DMS153 treated with DMSO at 0.1 percent for 48 hours (cell line): Measurements from ENCODE around the gene YIPF6.
"Not testable (repeated sequence)": the region's sequence is repeated elsewhere in the genome, so short reads cannot be mapped to it uniquely, and the experiment has no call there.

Source experiments
- DNase-seq: peaks from one replicate; lab custom pipeline; 2025; ENCODE audit not compliant: unreplicated experiment; lab: John Stamatoyannopoulos, UW

YIPF6 gene

DNA sequence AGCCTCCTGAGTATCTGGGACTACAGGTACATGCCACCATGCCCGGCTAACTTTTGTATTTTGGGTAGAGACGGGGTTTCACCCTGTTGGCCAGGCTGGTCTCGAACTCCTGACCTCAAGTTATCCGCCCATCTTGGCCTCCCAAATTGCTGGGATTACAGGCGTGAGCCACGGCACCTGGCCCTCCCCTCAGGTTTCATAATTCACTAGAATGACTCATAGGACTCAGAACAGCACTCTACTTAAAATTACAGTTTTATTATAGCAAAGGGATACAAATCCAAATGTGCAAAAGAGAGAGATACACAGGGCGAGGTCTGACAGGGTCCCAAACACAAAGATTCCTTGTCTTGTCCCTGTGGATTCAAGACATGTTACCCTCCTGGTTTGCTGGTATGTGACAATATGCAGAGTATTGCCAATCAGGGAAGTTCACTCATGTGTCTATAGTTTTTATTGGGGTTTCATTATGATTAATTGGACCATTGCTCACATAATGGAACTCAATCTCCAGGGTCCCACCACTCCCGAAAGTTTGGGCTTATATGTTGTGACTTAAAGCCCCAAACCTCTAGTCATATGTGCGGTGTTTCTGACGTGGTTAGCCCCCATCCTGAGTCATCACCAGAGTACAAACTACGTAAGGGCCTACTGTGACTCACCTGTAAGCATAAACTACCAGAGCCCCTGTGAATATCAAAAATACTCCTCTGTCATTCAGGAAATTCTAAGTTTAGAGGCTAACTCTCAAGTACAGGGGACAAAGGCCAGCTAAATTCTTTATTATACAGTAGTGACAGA lies 5.2 kb downstream of the YIPF6 start:
- DNase-seq = no peak

DNA sequence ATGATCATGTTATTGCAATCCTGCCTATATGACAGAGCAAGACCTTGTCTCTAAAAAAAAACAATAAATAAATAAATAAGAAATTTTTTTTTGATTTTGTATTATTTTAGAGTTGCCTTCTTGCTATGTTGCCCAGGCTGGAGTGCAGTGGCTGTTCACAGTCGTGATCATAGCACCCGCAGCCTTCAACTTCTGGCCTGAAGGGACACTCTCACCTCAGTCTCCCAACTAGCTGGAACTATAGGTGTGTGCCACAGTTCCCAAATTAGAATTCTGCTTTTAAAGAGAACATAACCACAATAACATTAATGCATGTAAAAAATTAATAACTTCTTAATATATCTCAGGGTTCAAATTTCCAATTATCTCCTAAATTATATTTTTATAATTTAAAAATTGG lies 7.8 kb downstream of the YIPF6 start:
- no peak for DNase-seq

DNA sequence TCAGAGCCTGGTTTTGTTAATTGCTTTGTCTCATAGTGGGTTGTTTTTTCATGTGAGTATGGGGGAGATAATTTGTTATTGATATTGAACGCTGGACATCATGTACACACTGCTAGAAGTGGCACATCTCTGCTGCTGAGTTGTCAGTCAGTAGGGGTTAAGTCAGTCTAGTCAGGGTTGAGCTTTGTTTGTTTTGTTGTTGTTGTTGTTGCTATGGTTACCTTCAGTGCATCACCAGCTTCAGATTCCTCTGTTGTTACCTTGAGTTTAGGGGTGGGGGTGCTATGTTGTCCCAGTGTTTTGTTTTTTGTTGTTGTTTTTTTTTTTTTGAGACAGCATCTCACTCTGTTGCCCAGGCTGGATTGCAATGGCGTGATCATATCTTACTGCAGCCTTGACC lies 9.9 kb downstream of the YIPF6 start:
- no peak for DNase-seq

DNA sequence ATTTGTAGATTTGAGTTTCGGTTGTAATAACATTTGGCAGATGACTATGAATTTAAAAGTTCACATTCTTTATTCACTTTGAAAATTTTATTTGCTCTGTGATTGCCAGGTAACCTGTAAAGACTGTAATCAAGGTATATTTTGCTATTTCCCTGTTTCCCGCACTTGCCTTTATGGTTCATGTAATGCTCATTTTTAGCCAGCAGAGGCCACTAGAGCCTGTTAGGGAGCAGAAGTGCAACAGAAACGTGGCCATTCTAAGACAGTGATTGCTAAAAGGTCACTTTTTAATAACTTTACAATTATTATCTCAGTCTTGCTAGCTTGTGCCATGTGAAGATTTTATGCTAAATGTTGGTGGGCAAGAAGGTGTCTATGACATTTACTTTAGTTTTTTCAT lies 12.4 kb downstream of the YIPF6 start:
- DNase-seq = no peak

DNA sequence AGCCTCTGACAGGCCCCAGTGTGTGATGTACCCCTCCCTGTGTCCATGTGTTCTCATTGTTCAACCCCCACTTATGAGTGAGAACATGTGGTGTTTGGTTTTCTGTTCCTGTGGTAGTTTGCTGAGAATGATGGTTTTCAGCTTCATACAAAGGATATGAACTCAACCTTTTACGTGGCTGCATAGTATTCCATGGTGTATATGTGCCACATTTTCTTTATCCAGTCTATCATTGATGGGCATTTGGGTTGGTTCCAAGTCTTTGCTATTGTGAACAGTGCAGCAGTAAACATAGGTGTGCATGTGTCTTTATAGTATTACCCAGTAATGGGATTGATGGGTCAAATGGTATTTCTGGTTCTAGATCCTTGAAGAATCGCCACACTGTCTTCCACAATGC lies 25.8 kb downstream of the YIPF6 start:
- DNase-seq = not testable (repeated sequence)

DNA sequence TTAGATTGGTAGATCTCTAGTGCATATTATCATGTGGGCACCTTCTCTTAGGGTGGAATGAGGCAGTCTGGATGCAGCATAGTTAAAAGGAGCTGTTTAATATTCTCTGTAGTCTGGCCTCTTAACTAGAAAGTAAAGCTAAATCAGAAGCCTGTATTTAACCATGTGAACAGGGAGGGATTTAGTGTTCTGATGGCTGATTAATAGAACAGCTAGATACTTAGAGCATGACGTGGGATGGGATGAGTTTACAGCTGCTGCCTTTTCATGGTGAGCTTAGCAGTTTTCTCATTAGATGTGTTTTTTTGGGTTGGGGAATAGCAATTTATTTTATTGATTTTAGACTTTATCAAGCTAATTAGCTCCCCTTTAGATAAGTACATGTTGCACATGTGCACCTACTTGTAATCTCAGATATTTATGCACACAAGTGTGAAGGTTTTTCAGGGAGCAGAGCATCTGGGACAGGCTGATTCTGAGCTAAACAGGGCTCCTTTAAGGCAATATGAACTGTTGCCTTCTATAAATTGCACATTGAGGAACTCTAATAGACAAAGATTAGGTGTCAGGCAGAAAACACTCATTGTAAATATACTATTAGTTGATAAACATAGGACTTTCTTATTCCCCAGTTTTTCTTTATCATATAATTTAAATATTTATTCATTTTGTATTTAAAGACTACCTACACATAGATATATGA lies 34.1 kb downstream of the YIPF6 start:
- DNase-seq = no peak

DNA sequence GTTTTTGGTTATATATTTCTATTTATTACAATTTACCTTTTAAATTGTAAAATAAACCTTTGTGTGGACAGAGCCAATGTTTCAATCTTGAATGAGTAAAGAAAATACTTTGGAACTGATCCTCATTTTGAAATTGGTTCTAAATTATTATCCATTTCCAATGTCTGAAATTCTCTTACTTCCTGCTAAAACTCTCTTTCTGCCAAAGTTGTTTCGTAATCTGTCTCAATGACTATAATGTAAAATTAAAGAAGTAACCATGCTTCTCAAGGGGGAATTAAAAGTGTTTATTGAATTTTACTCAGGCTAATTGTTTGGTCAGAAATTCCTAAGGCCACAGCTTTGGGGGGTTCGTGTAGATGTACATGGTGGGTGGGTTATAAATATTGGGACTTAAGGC lies 34.8 kb downstream of the YIPF6 start:
- DNase-seq = no peak

DNA sequence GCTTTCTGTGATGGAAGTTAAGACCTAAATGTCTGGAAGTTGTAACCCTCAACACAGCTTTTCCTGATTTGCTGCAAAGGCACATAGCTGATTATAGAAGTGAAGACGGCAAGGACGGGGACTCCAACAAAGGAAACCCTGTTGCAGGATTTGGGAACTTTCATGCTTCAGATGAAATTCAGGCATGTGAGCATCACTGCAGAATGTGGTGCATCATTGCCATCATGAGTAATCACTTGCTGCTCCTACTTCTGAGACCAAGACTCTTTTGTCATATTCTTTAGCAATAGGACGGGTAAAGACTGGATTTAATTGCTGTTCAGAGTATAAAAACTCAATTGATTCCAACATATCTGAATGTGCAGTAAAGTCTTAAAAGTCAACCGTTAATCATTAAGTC lies 35.8 kb downstream of the YIPF6 start:
- DNase-seq = no peak

DNA sequence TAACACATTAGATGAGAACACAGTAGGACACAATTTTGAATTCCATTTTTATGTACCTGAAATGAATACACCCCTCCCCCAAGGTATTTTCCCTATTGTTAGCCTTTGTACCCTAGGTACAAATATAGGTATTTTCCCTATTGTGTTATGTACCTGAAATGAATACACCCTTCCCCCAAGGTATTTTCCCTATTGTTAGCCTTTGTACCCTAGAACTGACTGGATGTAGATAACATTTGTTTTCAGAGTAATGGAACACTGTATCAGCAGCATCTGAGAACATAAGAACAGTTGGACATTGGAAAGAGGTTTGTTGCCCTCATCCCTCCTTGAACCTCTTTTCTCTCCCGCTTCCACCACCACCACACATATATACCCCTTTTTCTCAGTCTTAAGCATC lies 37.6 kb downstream of the YIPF6 start:
- DNase-seq = no peak

DNA sequence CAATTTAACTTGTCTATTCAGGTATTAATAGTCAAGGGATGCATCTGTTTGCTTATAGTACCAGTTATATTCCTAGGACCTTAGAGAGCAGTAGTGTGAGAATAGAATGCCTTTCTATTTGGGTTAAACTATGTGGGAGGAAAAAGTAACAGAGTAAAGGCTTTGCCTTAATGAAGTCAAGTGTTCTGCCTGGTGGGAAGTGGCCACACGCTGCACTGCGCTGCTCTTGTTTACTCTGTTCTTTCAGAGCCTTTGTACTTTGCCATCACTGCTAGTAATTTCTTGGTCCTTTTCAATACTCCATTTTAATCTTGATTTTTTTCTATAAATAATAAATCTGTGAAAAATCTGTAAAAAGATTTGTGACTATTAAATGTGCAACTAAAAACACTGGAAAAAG lies 38.0 kb downstream of the YIPF6 start:
- DNase-seq = no peak

DNA sequence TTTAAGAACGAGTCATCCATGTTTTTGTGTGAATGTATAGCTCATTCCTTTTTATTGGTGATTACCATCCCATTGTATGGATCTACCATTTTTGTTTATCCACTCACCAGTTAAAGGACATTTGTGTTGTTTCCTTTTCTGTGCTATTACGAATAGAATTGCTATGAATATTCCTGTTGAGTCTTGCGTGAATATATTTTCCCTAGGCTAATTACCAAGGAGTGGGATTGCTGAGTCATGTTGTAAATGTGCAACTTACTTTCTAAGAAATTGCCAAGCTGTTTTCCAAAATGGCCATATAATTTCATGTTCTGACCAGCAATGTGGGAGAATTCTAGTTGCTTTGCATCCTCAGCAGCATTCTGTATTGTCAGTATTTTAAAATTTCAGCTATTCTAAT lies 51.3 kb downstream of the YIPF6 start:
- no peak for DNase-seq

DNA sequence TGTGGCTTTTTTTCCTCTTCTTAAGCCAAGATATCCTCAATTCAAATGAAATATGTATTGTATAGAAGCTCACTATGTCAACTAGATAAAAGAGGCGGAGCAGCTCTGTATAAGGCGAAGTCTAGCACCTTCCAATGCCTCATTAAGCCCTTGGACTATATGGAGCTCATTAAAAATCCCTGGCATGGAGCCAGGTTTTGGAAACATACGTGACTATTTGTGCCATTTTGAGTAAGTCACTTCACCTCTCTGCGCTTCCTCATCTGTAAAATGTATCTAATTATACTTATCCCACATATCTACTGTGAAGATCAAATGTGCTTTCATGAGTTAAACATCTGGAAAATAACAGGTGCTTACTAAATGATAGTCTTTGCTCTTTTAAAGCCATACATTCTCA lies 57.2 kb downstream of the YIPF6 start:
- no peak for DNase-seq

DNA sequence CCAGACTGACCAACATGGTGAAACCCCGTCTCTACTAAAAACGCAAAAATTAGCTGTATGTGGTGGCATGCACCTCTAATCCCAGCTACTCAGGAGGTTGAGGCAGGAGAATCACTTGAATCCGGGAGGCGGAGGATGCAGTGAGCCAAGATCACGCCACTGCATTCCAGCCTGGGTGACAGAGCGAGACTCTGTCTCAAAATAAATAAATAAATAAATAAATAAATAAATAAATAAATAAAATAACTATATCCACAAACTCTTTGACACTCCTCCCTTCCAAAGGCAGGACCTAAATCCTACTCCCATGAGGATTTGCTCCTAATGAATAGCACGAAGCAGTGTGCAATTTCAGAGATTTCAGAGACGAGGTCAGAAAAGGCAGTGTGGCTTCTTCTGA lies 58.3 kb downstream of the YIPF6 start:
- DNase-seq = not testable (repeated sequence)

DNA sequence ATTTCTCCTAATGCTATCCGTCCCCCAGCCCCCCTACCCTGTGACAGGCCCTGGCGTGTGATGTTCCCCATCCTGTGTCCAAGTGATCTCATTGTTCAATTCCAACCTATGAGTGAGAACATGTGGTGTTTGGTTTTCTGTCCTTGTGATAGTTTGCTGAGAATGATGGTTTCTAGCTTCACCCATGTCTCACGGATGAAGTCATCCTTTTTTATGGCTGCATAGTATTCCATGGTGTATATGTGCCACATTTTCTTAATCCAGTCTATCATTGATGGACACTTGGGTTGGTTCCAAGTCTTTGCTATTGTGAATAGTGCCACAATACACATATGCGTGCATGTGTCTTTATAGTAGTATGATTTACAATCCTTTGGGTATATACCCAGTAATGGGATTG lies 61.1 kb downstream of the YIPF6 start:
- DNase-seq = not testable (repeated sequence)

DNA sequence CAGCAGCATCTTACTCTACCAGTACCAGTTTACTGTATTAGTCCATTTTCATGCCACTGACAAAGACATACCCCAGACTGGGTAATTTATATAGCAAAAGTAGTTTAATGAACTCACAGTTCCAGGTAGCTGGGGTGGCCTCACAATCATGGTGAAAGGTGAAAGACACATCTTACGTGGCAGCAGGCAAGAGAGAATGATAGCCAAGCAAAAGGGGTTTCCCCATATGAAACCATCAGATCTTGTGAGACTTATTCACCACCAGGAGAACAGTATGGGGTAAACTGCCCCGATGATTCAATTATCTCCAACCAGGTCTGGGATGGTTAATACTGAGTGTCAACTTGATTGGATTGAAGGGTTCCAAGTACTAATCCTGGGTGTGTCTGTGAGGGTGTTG lies 69.3 kb downstream of the YIPF6 start:
- no peak for DNase-seq

DNA sequence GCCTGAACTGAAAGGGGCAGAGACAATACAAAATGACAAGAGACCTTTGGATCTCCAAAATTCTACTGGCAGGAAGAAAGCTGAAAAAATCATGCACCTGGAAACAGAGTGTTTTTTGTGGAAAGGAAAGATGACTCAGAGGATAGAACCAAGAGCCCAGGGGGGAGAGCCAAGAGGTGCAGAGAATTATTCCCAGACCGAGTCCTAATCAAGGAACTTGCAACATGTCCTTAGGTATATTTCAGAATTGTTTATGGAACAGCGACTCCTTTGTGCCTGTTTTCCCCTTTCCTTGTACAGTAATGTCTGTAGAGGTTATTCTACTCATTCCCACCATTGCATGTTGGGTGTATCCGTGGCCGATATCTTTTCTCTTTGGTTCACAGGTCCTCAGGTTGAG lies 71.7 kb downstream of the YIPF6 start:
- DNase-seq = no peak

DNA sequence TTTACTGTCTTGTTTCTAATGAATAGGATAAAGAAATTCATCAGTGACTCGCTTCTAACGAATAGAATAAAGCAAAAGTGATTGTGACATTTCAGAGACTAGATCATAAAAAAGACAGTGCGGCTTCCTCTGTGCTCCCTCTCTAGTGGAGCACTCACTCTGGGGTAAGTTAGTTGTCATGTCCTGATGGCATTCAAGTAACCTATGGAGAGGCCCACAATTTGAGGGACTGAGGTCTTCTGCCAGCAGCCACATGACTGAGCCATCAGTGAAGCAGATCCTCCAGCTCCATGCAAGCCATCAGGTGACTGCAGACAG lies 72.4 kb downstream of the YIPF6 start:
- DNase-seq = no peak

DNA sequence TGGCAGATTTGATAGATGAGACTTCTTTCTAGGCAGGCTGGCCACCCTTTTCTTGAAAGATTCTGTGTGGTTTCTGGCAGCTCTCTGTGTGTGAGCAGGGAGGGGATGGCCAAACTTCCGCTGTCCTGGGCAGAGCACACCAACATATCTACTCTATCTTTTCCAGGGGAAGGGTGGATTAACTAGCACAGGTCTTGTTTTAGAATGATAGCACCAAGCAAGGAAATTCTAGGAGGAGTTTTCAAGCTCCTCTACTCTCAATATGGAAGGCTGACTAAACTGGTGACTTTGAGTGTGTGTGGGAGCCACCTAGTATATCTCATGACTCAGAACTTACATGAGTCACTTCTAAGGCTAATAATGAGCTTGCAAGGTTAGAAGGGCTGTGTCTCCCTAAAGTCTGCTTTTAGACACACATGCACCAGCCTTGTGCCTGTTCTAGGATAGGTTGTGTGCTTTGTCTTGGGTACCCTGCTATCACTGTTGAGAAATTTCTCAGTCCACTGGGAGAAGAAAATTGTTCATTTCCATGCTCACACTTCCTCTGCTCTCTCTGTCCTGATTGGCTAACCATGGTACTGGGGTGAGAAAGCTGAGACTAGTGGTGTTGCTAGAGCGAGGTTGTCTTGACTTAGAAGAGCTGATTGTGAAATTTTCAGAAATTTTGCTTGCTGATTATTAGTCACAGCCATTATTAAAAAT lies 72.9 kb downstream of the YIPF6 start:
- DNase-seq = no peak

DNA sequence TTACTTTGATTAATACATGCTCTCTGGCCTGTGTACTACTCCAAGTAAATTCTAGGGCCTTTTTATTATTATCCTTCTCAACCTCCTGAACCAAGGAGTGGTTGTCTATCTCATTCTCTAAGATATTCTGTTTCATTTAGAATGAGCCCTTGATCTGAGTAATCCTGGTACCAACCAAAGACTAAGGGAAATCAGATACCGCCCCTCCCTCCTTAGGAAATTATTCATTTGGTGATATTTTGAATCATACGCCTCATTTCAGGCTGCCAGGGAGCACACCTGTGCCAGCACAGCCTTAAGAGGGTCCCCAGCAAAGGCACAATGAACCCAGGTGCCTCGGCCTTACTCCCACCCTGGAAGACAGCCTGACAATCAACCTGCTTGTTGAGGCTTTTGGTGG lies 75.4 kb downstream of the YIPF6 start:
- DNase-seq = no peak

DNA sequence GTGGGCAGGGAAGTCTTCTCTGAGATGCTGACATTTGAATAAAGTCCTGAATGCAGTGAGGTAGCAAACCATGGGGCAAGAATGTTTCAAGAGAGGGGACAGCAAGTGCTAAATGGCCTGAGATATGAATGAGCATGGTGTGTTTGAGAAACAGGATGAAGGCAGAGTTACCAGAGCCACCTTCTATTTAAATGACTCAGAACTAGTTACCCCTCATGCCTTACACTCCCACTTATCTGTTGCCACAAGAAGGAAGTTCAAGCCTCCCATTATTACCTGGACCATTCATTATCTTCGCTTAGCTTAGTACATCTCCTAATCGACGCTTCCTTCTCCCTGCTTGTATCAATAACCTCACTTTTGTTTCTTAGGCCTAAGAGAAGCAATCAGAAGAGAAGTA lies 81.0 kb downstream of the YIPF6 start:
- DNase-seq = no peak

DNA sequence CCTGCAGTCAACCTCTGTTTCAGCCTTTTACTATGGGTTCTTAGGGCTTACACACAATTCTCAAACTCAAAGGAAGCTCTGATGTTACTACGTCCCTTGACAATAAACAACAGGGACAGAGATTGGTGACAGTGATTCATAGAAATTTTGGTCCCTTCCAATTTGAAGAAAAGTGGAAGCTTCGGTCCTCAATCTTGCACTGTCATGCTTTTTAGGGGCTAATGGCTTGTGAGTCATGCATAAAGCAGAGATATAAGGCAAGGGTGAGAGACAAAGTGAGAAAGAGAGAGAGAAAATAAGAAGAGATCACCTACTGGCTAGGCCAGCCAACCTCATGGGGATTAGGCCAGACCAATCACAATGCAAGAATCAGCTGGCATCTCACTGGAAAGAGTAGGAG lies 85.4 kb downstream of the YIPF6 start:
- DNase-seq = no peak
